BE2C (cell line): Measurements from ENCODE around the gene MTG2.

Experiments
- DNase-seq: peaks from one replicate; pipeline ENCODE4 v3.0.0-alpha.2; 2020
- H3K27me3 ChIP-seq: fragments of 250-450 bp; sonication (Bioruptor Pico); 2 replicates; pipeline ENCODE4 v1.5.1; 2020; ENCODE audit warnings: mild to moderate bottlenecking
- H3K36me3 ChIP-seq: fragments of 250-450 bp; sonication (Bioruptor Pico); 2 replicates; pipeline ENCODE4 v1.5.1; 2020; ENCODE audit warnings: mild to moderate bottlenecking
- H3K4me1 ChIP-seq: fragments of 250-450 bp; sonication (Bioruptor Pico); 2 replicates; pipeline ENCODE4 v1.5.1; 2020
- H3K4me3 ChIP-seq: 2 replicates; pipeline ENCODE4 v1.5.1; 2011; ENCODE audit warnings: low read depth, low read length
- H3K9me3 ChIP-seq: fragments of 250-450 bp; sonication (Bioruptor Pico); 2 replicates; pipeline ENCODE4 v1.5.1; 2020
- TF ChIP-seq, protein P1 (sequence below): IDR thresholded peaks from 2 replicates; pipeline ENCODE4 v1.5.1; 2012; ENCODE audit warnings: mild to moderate bottlenecking, low read depth, low read length

The MTG2 gene

DNA sequence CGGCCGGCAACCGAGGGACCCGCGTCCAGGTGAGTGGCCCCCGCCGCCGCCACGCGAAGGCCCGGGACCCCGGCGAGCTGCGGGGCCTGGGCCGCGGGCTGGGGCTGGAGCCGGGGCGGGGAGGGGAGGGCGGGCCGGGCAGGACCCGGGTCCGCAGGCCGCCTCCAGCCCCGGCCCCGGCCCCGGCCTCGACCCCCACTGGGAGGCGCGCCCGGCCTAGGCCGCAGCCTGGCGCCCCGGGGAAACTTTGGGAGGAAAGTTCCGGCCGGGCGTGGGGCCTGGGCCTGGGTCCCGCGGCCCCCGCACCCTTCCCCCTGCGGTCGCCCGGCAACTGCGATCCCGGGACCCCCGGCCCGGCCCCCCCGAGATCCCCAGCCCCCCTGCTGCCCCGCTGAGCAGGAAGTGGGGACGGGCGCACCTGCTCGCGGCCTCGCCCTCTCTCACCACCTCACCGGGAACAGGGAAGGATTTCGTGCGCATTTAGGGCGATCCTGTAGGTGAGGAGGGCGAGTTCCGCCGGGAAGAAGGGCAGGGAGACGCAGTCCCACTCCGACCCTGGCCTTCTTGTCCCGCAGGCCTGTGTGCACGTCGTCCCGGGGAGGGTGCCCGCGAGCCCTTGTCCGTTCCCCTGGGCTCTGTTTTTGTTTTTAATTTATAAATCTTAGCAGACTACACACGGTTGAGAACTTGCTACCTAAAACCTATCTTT lies 55.9 kb downstream of the MTG2 start:
- no peaks in the 10 kb centered on the region for H3K9me3 ChIP-seq
- H3K36me3 ChIP-seq, result no peaks in the 10 kb centered on the region
- TF ChIP-seq, protein P1, sequence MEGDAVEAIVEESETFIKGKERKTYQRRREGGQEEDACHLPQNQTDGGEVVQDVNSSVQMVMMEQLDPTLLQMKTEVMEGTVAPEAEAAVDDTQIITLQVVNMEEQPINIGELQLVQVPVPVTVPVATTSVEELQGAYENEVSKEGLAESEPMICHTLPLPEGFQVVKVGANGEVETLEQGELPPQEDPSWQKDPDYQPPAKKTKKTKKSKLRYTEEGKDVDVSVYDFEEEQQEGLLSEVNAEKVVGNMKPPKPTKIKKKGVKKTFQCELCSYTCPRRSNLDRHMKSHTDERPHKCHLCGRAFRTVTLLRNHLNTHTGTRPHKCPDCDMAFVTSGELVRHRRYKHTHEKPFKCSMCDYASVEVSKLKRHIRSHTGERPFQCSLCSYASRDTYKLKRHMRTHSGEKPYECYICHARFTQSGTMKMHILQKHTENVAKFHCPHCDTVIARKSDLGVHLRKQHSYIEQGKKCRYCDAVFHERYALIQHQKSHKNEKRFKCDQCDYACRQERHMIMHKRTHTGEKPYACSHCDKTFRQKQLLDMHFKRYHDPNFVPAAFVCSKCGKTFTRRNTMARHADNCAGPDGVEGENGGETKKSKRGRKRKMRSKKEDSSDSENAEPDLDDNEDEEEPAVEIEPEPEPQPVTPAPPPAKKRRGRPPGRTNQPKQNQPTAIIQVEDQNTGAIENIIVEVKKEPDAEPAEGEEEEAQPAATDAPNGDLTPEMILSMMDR, result no peak
- DNase-seq, result no peak
- H3K4me3 ChIP-seq, result peak overlapping the region; percentile 66
- no peaks in the 10 kb centered on the region for H3K4me1 ChIP-seq
- H3K27me3 ChIP-seq, result no peaks in the 10 kb centered on the region

- peak overlapping the region; percentile 66 for H3K4me3 ChIP-seq
- no peaks in the 10 kb centered on the region for H3K4me1 ChIP-seq
- no peaks in the 10 kb centered on the region for H3K9me3 ChIP-seq
- TF ChIP-seq, protein P1, result no peak
- no peaks in the 10 kb centered on the region for H3K36me3 ChIP-seq
- no peaks in the 10 kb centered on the region for H3K27me3 ChIP-seq
- no peak for DNase-seq
Measured at GRCh38 chr20:62239278-62239879, 56.6 kb downstream of the MTG2 start.

DNA sequence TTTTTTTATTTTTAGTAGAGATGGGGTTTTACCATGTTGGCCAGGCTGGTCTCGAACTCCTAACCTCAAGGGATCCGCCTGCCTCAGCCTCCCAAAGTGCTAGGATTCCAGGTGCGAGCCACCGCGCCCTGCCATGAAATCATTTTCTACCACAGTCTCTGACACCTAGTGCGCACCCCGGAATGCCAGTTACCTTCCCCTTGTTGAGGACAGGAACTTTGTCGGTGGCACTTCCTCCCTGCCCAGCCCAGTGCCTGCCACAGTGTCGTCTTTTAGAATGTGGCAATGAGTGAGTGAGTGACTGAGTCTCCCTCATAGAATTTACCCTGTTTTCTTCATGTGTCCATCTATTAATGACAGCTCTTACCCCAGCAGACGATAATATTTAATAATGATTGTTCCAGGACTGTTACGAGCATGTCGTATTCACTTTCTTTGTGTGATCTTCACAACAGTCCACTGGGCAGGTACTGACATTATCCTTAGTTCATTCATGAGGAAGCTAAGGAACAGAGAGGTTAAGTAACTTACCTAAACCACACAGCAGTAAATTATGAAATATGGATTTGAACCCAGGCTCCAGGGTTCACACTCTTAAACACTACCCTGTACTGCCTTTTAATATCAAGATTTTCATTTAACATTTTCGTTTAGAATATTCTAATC lies 57.3 kb downstream of the MTG2 start:
- Histone ChIP-seq H3K4me3 (no peak overlapping the region), H3K4me1 (no peaks in the 10 kb centered on the region), H3K27me3 (no peaks in the 10 kb centered on the region), H3K9me3 (no peaks in the 10 kb centered on the region), H3K36me3 (no peaks in the 10 kb centered on the region)
- TF ChIP-seq, protein P1, result no peak
- no peak for DNase-seq

DNA sequence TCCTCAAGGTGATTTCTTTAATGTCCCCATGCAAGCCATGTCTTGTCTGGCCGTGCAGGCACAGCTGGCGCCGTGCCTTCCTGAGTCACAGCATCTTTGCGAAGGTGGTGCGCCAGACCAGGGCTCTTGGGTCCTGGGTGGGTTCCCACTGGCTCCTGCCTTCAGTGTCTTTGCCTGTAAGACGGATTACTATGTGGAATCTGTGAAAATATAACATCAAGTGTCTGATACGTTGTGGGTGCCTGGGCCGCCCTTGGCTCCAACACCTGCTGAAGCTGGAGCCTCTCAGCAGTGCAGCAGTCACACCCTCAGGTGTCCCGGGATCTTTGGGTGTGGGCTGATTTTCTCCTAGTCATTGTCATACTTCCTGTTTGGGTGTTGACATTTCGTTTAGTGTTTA lies 58.7 kb downstream of the MTG2 start:
- H3K9me3 ChIP-seq, result no peaks in the 10 kb centered on the region
- no peak overlapping the region for H3K4me3 ChIP-seq
- H3K36me3 ChIP-seq, result no peaks in the 10 kb centered on the region
- TF ChIP-seq, protein P1, result no peak
- DNase-seq, result no peak
- no peaks in the 10 kb centered on the region for H3K27me3 ChIP-seq
- no peaks in the 10 kb centered on the region for H3K4me1 ChIP-seq

GRCh38 chr20:62242176-62242575 lies 59.3 kb downstream of the MTG2 start:
- H3K4me1 ChIP-seq, result no peaks in the 10 kb centered on the region
- TF ChIP-seq, protein P1, result no peak
- no peak for DNase-seq

GRCh38 chr20:62243106-62243505 lies 60.3 kb downstream of the MTG2 start:
- Histone ChIP-seq H3K27me3 (no peaks in the 10 kb centered on the region), H3K4me3 (no peak overlapping the region), H3K4me1 (no peaks in the 10 kb centered on the region), H3K36me3 (no peaks in the 10 kb centered on the region), H3K9me3 (no peaks in the 10 kb centered on the region)
- DNase-seq, result no peak
- TF ChIP-seq, protein P1, result no peak

More at GRCh38 chr20:62242176-62242575, 59.3 kb downstream of the MTG2 start:
- H3K27me3 ChIP-seq, result no peaks in the 10 kb centered on the region
- H3K36me3 ChIP-seq, result no peaks in the 10 kb centered on the region
- H3K9me3 ChIP-seq, result no peaks in the 10 kb centered on the region
- no peak overlapping the region for H3K4me3 ChIP-seq
